Measurements from ENCODE around the gene CD24. TPM values are rescaled to one million over a fixed set of nuclear protein-coding genes. Genes with fewer than 3 reads are reported as not detected.

The CD24 gene
- total and polyA plus RNA-seq, 2 of the 8 experiments (the other 6 are each of a cell fraction or from before 2014, with no cell fraction given), result 2,134 to 2,327 TPM

GRCh38 chr6:106964099-106964498 is 10.4 kb downstream of the CD24 start (continued):
- TF ChIP-seq CHD7 (IDR thresholded peaks at IDR 0.05; ENCODE audit: insufficient replicate concordance, low read length) (no peak), RBBP5 (IDR thresholded peaks at IDR 0.05; ENCODE audit: borderline replicate concordance, low read depth, low read length) (no peak), SIRT6 (IDR thresholded peaks at IDR 0.05; ENCODE audit: low read length) (no peak), SUZ12 (IDR thresholded peaks at IDR 0.05; ENCODE audit: low read length) (no peak), JUN (IDR thresholded peaks at IDR 0.05; ENCODE audit: low read depth, low read length) (no peak), CTCF (IDR thresholded peaks at IDR 0.05; ENCODE audit: control extremely low read depth in 1 of 3, insufficient read depth in 1 of 3, low read depth in 1 of 3, low read length in 3 of 3) (no peak)

Measured in H1 (cell line).